ENCODE data around the gene RTKN.

GRCh38 chr2:74401891-74402290, 39.8 kb downstream of the RTKN start:
- no peak for TF ChIP-seq CTCF (conservative IDR thresholded peaks at IDR 0.05 in 1 of 2, IDR thresholded peaks at IDR 0.05 in 1 of 2; ENCODE audit: extremely low read depth in 1 of 2, insufficient read depth in 1 of 2, low read depth in 1 of 2, low read length in 2 of 2)
- TF ChIP-seq EZH2 (IDR thresholded peaks at IDR 0.05; ENCODE audit: borderline replicate concordance, low read length), result no peak
